HG03521 (cell line): ENCODE results near the gene NKD2.
"Not testable (repeated sequence)": the region's sequence is repeated elsewhere in the genome, so short reads cannot be mapped to it uniquely, and the experiment has no call there.

ENCODE experiments used
- ATAC-seq: cut with Tn5 transposase; IDR thresholded peaks from one replicate; pipeline ENCODE4 v1.9.1; 2021; ENCODE audit warnings: mild to moderate bottlenecking, moderate library complexity; ENCODE audit not compliant: unreplicated experiment

NKD2 gene

GRCh38 chr5:1066676-1067075, 58.1 kb downstream of the NKD2 start:
- ATAC-seq = no peak

GRCh38 chr5:1067141-1068121, 58.8 kb downstream of the NKD2 start:
- no peak for ATAC-seq

GRCh38 chr5:1068204-1068894, 59.7 kb downstream of the NKD2 start:
- ATAC-seq = no peak

DNA sequence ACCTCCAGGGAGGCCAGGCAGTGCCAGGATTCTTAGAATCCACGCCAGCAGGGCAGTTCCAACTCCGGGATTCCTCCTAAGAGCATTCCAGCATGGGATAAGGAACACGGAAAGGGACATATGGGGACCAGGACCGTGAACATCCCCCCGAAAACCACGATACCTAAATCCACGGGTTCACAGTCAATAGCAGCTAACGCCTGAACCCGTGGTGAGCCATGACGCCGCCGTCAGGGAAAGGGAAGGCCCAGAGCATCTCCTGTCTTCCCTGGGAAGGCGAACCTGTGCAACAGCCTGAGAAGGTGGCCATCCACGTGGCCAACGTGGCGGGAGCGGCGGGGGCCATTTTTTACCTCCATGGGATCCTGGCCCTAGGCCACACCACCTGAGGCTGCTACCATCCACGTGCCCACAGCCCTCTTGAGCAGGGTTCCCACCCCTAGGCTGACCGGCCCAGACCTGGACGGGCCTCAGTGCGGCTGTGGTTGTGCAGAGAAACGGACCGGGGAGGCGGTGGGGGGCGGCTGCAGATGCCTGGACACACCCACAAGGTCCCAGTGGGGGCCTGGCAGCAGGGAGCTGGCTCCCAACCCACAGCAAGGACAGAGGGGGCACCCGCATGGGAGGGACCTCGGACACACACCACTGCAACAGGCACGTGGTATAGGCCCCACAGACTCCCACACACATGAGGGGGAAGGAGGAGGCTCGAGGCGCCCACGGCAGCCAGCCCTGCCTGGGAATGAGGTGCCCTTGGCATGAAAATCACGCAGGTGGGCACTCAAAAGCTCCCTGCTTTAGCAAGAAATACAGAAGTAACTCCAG, 60.5 kb downstream of the NKD2 start:
- ATAC-seq = no peak

DNA sequence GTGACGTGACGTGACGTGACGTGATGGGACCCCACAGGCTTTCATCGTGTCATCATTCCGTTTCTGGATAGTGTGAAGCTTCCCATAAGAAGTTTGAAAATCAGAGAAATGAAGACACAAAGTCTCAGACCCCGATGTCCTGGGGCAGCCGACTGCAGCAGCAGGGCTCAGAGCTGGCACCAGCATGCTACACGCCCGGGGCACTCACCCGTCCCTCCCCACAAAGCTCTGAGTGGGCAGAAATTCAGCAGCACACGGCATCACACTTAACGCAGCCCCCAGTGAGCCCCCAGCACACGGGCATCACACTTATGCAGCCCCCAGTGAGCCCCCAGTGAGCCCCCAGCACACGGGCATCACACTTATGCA, 61.1 kb downstream of the NKD2 start:
- ATAC-seq = no peak

GRCh38 chr5:1073239-1074102, 64.9 kb downstream of the NKD2 start:
- no peak for ATAC-seq

DNA sequence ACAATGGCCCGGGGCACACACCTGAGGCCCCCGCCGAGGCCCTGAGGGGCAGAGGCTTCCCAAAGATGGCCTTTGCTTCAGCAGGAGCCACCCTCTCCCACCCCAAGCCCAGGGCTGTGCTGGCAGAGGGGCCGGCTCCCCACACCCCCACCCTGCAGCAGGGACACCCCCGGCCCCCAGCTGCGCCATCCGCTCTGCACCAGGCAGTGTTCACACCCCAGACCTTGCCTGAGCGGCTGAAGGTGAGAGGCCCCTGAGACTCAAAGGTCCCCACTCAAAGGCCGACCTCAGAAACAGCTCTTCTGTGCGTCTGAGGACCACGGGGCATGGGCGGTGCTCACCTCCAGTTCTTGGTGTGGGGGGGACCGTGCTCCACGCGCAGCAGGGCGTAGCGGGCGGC, 65.6 kb downstream of the NKD2 start:
- ATAC-seq = no peak

DNA sequence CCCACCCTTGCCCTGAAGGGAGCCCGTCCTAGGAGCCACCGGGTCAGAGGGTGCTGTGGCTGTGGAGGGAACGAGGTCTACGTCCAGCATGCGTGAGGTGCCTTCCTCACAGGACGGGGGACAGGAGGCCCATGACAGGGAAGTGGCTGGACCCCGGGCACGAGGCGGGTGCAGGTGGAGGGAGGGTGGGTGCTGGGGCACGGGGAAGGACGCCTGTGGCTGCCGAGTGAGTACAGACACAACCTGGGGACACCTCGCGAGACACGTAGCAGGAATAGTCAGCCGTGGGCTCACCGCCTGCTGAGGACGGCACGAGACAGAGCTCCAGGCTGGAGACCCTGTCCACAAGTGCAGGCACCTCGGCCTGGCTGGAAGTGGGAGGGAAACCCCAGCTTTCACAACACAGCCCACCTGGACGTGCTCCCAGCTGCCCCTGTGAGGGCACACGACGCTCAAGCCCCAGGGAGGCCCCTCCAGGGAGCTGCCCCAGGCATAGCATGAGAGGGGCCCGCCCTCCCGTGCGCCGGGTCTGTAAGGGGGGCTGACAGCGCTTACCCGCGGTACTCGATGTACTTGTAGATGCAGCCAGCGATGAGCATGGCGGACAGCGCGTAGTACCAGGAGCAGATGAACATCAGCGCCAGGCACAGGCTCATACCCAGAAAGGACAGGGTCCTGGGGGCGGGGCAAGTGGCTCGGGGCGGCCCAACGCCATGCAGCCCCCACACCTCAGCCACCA, 66.4 kb downstream of the NKD2 start:
- no peak for ATAC-seq

DNA sequence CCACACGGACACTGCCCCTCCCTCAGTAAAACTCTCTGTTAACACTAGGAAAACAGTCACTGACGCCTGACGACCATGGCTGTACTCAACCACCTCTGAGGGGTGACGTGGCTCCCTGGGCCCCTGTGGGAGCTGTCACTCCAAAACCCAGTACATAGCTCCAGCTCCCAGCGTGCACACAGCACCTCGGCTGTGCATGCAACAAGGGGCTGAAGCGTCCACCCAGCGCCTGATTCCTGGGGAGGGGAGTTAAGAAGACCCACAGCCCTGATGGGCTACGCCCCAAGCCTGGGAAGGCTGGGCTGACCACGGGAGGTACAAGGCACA, 66.9 kb downstream of the NKD2 start:
- no peak for ATAC-seq

DNA sequence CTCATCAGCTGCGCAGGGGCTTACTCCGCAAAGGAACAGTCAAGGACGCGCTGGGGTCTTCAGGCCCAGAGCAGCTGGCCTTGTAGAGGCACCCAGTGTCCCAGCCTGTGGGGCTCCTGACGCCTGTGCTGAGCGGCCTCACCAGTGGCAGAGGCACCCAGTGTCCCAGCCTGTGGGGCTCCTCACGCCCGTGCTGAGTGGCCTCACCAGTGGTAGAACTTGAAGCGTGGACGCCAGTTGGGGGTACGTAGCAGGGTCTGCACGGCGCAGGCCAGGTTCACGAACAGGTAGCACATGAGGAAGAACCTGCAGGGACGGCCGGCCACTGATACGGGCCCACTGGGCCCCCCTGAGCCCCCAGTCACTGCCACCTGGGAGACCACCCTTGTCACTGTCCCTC, 67.3 kb downstream of the NKD2 start:
- no peak for ATAC-seq

DNA sequence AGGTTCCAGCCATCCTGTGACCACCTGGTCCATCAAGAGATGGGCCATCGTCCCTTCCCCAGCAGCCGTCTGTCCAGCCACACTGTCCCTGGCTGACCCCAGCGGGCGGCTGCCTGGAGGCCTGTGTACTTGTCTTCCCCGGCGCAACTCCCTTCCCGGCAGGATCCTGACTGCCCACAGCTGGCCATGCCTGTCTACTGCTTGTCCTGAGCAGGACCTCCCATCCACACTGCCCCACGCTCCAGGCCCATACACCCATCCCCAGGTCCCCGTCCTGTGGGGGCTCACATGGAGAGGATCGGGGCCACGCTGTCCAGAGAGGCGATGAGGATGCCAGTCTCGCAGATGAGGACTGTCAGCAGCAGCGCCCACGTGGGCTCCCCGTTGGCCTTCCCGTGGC, 67.8 kb downstream of the NKD2 start:
- no peak for ATAC-seq

DNA sequence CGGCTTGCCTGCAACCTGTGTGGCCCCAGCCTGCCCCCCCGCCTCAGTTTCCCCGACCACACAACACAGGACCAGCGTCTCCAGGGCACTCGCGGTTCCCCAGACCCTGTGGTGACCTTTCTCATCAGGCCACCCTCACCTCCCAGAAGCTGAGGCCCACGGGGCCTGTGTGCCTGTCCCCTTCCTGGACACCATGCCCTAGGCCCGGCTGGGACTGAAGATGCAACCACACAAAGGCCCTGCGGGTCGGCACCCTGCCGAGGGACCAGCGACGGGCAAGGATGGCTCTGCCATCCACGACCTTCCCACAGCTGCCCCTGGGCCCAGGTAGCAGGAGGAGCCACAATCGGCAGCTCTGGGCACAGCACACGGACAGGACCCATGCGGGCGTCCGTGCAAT, 68.4 kb downstream of the NKD2 start:
- ATAC-seq = no peak

- ATAC-seq = no peak
Measured at GRCh38 chr5:1077491-1078020, 69.0 kb downstream of the NKD2 start.

DNA sequence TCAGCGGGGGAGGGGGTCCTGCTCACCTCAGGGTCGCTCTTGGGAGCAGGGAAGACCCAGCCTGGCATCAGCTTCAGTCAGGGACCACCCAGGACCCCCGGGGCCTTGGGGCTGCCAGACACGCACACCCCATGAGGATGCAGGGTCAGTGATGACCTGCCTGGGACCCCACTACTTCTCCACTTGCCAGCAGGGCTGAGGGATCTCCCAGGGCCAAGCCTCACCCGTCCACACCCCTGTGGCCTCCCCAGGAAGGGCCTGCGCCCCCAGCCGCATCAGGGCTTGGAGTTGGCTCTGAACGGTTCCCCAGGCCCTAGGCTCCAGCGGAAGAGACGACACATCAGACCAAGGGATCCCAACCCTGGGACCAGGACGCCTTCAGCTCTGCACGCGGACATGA, 69.6 kb downstream of the NKD2 start:
- no peak for ATAC-seq

DNA sequence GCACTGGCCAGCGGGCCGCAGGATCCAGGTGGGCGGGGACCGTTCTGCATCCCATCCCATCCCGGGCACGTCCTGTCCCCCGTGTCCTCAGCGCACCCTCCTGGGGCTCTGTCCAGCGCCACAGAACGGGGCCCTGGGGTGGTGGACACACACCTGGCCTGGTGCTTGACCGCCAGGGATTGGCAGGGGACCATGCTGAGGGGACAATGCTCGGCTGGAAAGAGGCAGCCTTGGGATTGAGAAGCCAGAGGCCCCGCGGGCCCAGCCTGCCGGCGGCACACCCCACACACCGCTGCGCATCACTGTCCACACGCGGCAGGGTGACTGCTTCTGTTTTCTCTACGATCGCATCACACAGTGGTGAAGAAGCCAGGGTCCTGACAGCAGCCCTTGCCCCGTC, 70.2 kb downstream of the NKD2 start:
- no peak for ATAC-seq

DNA sequence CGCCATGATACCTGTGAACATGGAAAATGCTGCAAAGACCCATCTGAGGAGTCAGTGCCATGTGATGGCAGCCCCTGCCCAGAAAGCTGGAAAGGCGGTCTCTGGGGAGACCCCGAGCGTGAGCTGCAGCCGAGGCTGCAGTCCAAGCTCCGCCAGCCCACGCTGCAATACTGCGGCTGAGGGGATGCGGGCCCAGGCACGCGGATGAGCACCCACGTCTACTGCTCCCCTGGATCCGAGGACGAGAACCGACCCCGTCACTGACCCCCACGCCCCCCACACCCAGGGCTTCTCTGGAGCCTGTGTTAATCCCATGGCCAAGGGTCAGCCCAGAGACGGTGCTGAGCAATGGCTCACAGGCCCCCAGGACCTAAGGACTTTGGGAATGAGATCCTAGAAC, 70.9 kb downstream of the NKD2 start:
- no peak for ATAC-seq

- ATAC-seq = no peak
Measured at GRCh38 chr5:1079961-1080360, 71.4 kb downstream of the NKD2 start.

DNA sequence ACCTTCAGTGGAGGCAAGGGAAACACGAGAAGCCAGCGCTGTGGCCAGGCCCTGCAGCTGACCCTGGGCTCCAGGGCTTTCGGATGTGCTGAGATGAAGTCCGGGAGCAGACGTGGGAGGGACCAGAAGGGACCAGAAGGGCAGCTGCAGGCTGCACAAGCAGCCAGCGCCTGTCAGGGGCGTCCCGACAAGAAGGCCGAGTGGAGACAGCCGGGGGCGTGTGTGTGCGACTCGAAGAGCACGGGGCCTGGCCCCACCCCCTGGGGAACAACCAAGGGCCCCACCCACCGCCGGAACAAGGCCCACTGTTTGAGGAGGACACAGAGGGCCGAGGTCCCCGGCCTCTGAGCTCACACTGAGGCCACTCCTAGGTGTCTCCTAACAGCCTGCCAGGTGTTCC, 71.8 kb downstream of the NKD2 start:
- no peak for ATAC-seq

GRCh38 chr5:1081519-1081918, 72.9 kb downstream of the NKD2 start:
- no peak for ATAC-seq

DNA sequence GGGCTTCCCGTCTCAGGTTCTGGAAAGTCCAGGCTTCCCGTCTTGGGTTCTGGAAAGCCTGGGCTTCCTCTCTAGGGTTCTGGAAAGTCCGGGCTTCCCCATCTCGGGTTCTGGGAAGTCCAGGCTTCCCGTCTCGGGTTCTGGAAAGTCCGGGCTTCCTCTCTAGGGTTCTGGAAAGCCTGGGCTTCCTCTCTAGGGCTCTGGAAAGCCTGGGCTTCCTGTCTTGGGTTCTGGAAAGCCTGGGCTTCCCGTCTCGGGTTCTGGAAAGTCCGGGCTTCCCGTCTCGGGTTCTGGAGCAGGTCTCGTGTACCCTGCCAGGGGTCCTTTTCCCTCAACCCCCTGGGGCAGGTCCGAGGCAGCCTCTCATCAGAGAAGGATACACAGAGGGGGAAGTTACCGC, 74.4 kb downstream of the NKD2 start:
- ATAC-seq = not testable (repeated sequence)
